Immature natural killer cell (primary cell): ENCODE results near the gene PALLD. TPM values are rescaled to one million over a fixed set of nuclear protein-coding genes. Genes with fewer than 3 reads are reported as not detected.

ENCODE experiments used
- DNase-seq, 3 donors: peaks; one replicate each; pipeline ENCODE4 v3.0.0; 2022; ENCODE audit warnings: mixed read lengths in 1 of 3
- H3K27ac Mint-ChIP-seq, 6 donors: one replicate each; pipeline ENCODE4 v1.8.0; 2020; ENCODE audit warnings: mixed read lengths in 6 of 6, mild to moderate bottlenecking in 5 of 6, inconsistent platforms in 4 of 6, moderate library complexity in 3 of 6
- H3K27me3 Mint-ChIP-seq, 3 donors: one replicate each; pipeline ENCODE4 v1.8.0; 2020 to 2021; ENCODE audit warnings: low read depth in 3 of 3, mild to moderate bottlenecking in 3 of 3, mixed read lengths in 3 of 3, moderate library complexity in 3 of 3, inconsistent platforms in 1 of 3
- H3K36me3 Mint-ChIP-seq, 3 donors: one replicate each; pipeline ENCODE4 v1.8.0; 2020; ENCODE audit warnings: mixed read lengths in 3 of 3, inconsistent platforms in 2 of 3, mild to moderate bottlenecking in 2 of 3
- H3K4me1 Mint-ChIP-seq, 2 donors: one replicate each; pipeline ENCODE4 v1.8.0; 2020; ENCODE audit warnings: inconsistent platforms in 2 of 2, mild to moderate bottlenecking in 2 of 2, mixed read lengths in 2 of 2, moderate library complexity in 1 of 2
- H3K4me3 Mint-ChIP-seq, 5 donors: one replicate each; pipeline ENCODE4 v1.8.0; 2020; ENCODE audit warnings: mild to moderate bottlenecking in 5 of 5, mixed read lengths in 5 of 5, inconsistent platforms in 3 of 5, moderate library complexity in 3 of 5
- H3K9me3 Mint-ChIP-seq, 6 donors: one replicate each; pipeline ENCODE4 v1.8.0; 2020; ENCODE audit warnings: mild to moderate bottlenecking in 6 of 6, mixed read lengths in 6 of 6, inconsistent platforms in 4 of 6, moderate library complexity in 3 of 6
- polyA plus RNA-seq, 3 donors: library from polyadenylated mRNA; unstranded; fragments of 300-500 nt; fragmentation: Illumina TruSeq; gene quantifications; one replicate each; pipeline ENCODE4 v1.2.3, GENCODE V29; 2021

Gene PALLD
- polyA plus RNA-seq, 3 donors from 2014 or later: 7.4 to 20.8 (median 15.8) TPM

DNA sequence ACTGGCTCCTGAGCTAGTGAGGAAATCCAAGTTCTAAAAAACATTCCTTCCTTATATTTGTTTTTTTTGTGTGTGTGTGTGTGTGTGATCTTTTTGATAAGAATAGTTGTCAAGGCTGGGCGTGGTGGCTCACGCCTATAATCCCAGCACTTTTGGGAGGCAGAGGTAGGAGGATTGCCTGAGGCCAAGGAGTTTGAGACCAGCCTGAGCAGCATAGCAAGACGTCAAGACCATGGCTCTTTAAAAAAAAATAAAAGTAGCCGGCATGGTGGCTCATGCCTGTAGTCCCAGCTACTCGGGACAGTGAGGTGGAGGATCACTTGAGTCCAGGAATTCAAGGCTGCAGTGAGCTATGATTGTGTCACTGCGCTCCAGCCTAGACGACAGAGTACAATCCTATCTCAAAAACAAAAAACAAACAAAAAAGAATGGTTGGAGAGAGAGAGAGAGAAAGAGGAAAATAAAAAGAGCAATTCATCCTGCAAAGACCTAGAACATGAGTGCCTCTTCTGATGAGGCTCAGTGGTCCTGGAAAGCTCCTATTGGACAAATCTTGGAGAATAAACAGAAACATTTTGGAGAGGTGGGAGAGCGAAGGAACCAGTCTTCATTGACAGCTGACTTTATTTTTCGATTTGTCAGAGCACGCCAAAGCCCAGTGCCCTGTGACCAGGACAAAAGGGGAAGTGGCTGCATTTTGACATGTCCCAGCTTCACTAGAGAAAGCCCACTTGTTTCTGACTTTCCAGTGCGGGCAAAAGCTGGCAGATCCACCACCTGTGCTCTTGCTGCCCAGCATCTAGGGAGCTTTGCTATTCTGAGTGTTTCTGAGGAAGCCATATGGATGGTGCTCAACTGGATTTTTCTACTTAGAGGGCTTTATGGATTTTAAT, 244.7 kb downstream of the PALLD start:
- Mint-ChIP-seq H3K4me1 (no peaks in the 10 kb centered on the region), H3K27me3 (peaks cover 5 to 10% (median 10%) of the 10 kb centered on the region in 3 donors), H3K27ac (no peak overlapping the region), H3K36me3 (no peaks in the 10 kb centered on the region), H3K9me3 (no peaks in the 10 kb centered on the region), H3K4me3 (no peak overlapping the region)
- no peak for DNase-seq

DNA sequence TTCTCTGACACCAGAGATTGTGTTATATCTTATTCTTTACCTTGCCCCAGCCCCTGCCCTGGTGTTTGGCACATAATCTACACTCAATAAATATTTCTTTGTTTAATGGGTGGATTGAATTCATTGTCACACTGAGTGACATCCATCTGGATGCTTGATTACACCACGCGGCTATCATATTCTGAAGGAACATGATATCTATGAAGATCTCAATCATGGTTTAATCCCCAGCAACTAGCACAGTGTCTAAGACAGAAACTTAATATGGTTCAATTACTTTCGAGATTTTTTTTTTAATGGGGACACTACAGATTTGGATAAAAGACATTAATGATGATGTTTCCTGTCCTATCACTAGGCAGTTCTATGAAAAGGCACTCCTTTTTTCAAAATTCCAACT, 246.3 kb downstream of the PALLD start:
- Mint-ChIP-seq H3K27ac (no peak overlapping the region), H3K36me3 (no peaks in the 10 kb centered on the region), H3K4me3 (no peak overlapping the region), H3K27me3 (peaks cover 5 to 10% (median 7%) of the 10 kb centered on the region in 3 donors), H3K4me1 (no peaks in the 10 kb centered on the region), H3K9me3 (no peaks in the 10 kb centered on the region)
- no peak for DNase-seq

DNA sequence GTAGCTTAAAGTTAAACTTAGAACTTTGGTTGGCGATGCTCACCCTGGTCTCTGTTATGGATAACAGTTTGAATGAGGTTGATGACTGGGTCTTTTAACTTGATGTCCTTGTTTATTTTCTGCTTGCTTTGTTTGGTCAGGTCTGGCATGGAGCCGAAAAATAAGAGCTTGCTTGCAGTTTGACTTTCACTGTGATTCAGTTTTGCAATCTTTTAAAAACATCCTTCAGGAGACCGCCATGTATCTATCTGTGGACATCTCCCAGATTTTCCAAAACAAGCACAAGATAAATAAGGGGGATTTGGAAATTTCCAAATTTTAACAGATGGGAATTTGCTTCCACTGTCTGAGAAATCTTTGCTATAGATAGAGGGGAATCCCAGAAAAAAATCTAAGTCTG, 246.7 kb downstream of the PALLD start:
- Mint-ChIP-seq H3K27ac (no peak overlapping the region), H3K27me3 (peaks cover 5 to 10% (median 7%) of the 10 kb centered on the region in 3 donors), H3K4me3 (no peak overlapping the region), H3K36me3 (no peaks in the 10 kb centered on the region), H3K9me3 (no peaks in the 10 kb centered on the region), H3K4me1 (no peaks in the 10 kb centered on the region)
- DNase-seq: no peak

GRCh38 chr4:168744021-168744420, 247.2 kb downstream of the PALLD start:
- Mint-ChIP-seq H3K27ac (no peak overlapping the region), H3K9me3 (no peaks in the 10 kb centered on the region), H3K36me3 (no peaks in the 10 kb centered on the region), H3K4me1 (no peaks in the 10 kb centered on the region), H3K27me3 (peaks cover 5 to 10% (median 7%) of the 10 kb centered on the region in 3 donors), H3K4me3 (no peak overlapping the region)
- no peak for DNase-seq

DNA sequence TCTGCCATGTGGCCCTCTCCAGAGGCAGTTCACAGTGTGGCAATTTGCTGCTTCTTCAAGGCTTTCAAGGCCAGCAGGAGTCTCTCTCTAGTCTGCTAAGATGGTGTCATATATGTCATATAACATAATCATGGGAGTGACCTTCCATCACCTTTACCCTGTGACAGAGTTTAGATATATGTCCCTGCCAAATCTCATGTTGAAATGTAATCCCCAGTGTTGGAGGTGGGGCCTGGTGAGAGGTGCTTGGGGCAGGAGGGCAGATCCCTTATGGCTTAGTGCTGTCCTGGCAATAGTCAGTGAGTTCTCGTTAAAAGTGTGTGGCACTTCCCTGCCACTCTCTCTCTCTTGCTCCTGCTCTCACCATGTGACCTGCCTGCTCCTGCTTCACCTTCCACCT, 252.0 kb downstream of the PALLD start:
- no peak for DNase-seq
- no peaks in the 10 kb centered on the region for H3K9me3 Mint-ChIP-seq
- peaks cover 0 to 2% (median 1%) of the 10 kb centered on the region in 3 donors for H3K27me3 Mint-ChIP-seq
- no peak overlapping the region for H3K4me3 Mint-ChIP-seq
- H3K27ac Mint-ChIP-seq: no peak overlapping the region
- no peaks in the 10 kb centered on the region for H3K36me3 Mint-ChIP-seq
- no peaks in the 10 kb centered on the region for H3K4me1 Mint-ChIP-seq

- Mint-ChIP-seq H3K27me3 (peaks cover 0 to 5% (median 1%) of the 10 kb centered on the region in 3 donors), H3K36me3 (no peaks in the 10 kb centered on the region), H3K4me1 (no peaks in the 10 kb centered on the region), H3K4me3 (no peak overlapping the region), H3K27ac (no peak overlapping the region), H3K9me3 (no peaks in the 10 kb centered on the region)
- DNase-seq: no peak
Measured at GRCh38 chr4:168751263-168752225, 254.7 kb downstream of the PALLD start.

DNA sequence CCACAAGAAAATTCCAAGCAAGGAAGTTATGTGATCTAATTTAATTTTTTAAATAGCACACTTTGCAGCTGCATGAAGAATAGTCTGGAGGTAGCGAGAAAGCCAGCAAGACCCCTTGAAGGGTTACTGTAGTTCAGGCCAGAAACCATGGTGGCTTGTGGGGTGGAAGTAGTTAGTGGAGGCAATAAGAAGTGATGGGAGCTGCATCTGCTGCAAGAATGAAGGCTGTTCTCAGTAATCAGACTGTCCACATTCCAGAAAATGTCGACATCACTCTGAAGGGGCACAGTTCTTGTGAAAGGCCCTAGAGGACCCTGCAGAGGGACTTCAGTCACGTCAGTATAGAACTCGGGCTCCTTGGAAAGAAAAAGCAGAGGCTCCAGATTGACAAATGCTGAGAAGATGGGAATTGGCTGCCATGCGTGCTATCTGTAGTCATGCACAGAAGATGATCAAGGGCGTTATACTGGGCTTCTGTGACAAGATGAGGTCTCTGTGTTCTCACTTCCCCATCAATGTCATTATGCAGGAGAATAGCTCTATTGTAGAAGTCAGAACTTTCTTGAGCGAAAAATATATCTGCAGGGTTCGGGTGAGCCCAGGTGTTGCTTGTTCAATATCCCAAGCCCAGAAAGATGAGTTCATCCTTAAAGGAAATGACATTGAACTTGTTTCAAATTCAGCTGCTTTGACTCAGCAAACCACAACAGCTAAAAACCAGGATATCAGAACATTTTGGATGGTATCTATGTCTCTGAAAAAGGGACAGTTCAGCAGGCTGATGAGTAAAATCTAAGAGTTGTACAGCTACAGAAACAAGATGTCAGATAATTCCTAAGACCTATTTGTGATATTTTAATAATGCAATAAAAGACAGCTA, 259.0 kb downstream of the PALLD start:
- H3K9me3 Mint-ChIP-seq: peaks cover 0 to 2% (median 0%) of the 10 kb centered on the region in 6 donors
- peaks cover 0 to 3% (median 1%) of the 10 kb centered on the region in 3 donors for H3K27me3 Mint-ChIP-seq
- no peak overlapping the region for H3K27ac Mint-ChIP-seq
- no peaks in the 10 kb centered on the region for H3K4me1 Mint-ChIP-seq
- H3K36me3 Mint-ChIP-seq: no peaks in the 10 kb centered on the region
- no peak overlapping the region for H3K4me3 Mint-ChIP-seq
- DNase-seq: no peak

- Mint-ChIP-seq H3K4me3 (no peak overlapping the region), H3K27ac (no peak overlapping the region), H3K4me1 (no peaks in the 10 kb centered on the region), H3K9me3 (peaks cover 0 to 2% (median 0%) of the 10 kb centered on the region in 6 donors), H3K36me3 (no peaks in the 10 kb centered on the region), H3K27me3 (peaks cover 0 to 3% (median 0%) of the 10 kb centered on the region in 3 donors)
- no peak for DNase-seq
Measured at GRCh38 chr4:168757500-168757899, 260.6 kb downstream of the PALLD start.

GRCh38 chr4:168758351-168758876, 261.6 kb downstream of the PALLD start:
- Mint-ChIP-seq H3K4me3 (no peak overlapping the region), H3K36me3 (no peaks in the 10 kb centered on the region)

DNA sequence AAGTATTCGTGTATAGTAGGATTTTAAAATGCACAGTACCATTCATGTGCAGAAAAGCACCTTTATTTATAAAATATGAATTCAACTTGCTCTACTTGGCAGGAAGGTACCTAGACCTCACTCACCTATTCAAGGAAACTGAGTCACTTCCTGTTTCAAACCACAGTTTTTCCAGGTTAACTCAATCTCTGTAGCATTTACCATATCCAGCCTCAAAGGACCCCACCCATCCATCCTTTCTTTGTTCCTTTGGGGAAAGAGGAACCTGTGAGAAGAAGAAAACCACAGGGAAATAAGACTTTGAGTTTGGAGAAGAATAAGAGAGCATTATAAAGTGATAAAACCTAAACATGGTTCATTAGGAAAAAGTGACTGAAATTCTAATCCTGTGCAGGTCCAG, 262.5 kb downstream of the PALLD start:
- H3K4me3 Mint-ChIP-seq: no peak overlapping the region
- no peak for DNase-seq
- no peaks in the 10 kb centered on the region for H3K4me1 Mint-ChIP-seq
- no peak overlapping the region for H3K27ac Mint-ChIP-seq
- peaks cover 0 to 2% (median 0%) of the 10 kb centered on the region in 6 donors for H3K9me3 Mint-ChIP-seq
- H3K36me3 Mint-ChIP-seq: no peaks in the 10 kb centered on the region
- H3K27me3 Mint-ChIP-seq: peaks cover 0 to 3% (median 2%) of the 10 kb centered on the region in 3 donors

More at GRCh38 chr4:168758351-168758876, 261.6 kb downstream of the PALLD start:
- Mint-ChIP-seq H3K27ac (no peak overlapping the region), H3K27me3 (peaks cover 0 to 3% (median 0%) of the 10 kb centered on the region in 3 donors), H3K4me1 (no peaks in the 10 kb centered on the region), H3K9me3 (peaks cover 0 to 2% (median 0%) of the 10 kb centered on the region in 6 donors)
- DNase-seq: no peak

DNA sequence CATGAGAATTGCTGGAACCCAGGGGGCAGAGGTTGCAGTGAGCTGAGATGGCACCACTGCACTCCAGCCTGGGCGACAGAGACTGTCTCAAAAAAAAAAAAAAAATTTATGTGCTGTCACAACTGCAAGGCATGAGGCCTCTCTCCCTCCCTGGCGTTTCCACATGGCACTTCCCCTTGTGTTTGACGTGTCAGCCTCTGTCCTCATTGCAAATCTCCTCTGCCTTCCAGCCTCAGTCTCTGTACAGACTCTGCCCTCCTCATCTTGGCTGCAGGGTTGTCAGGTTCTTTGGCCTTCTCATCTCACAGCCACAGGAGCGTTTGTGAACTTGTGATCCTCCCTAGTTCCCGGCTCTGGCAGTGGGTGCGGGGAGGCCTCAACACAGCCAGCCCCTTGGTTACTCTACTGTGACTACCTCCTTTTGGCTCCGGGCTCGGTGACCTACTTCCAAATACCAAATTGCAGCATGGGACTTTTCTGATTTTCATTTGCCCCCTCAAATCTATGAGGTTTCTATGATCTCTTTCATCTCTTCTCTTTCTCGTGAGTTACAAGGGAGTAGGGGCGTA, 263.2 kb downstream of the PALLD start:
- peaks cover 0 to 2% (median 0%) of the 10 kb centered on the region in 6 donors for H3K9me3 Mint-ChIP-seq

GRCh38 chr4:168761066-168761465, 264.2 kb downstream of the PALLD start:
- peaks cover 0 to 2% (median 0%) of the 10 kb centered on the region in 3 donors for H3K27me3 Mint-ChIP-seq
- no peak overlapping the region for H3K27ac Mint-ChIP-seq
- H3K4me3 Mint-ChIP-seq: no peak overlapping the region
- DNase-seq: no peak
- H3K4me1 Mint-ChIP-seq: no peaks in the 10 kb centered on the region
- H3K9me3 Mint-ChIP-seq: peaks cover 0 to 2% (median 0%) of the 10 kb centered on the region in 6 donors
- H3K36me3 Mint-ChIP-seq: no peaks in the 10 kb centered on the region

More for the DNA sequence above, 263.2 kb downstream of the PALLD start:
- no peak for DNase-seq
- peaks cover 0 to 3% (median 2%) of the 10 kb centered on the region in 3 donors for H3K27me3 Mint-ChIP-seq
- no peaks in the 10 kb centered on the region for H3K4me1 Mint-ChIP-seq
- no peak overlapping the region for H3K27ac Mint-ChIP-seq
- no peaks in the 10 kb centered on the region for H3K36me3 Mint-ChIP-seq
- H3K4me3 Mint-ChIP-seq: no peak overlapping the region
